ENCODE data around the gene CDKL5. TPM values are rescaled to one million over a fixed set of nuclear protein-coding genes. Genes with fewer than 3 reads are reported as not detected.
A peak's percentile ranks its signal among the peaks of the same experiment; 100 is the strongest.

The CDKL5 gene
- total RNA-seq, 1 experiment from 2014 or later, result 4.2 TPM

DNA sequence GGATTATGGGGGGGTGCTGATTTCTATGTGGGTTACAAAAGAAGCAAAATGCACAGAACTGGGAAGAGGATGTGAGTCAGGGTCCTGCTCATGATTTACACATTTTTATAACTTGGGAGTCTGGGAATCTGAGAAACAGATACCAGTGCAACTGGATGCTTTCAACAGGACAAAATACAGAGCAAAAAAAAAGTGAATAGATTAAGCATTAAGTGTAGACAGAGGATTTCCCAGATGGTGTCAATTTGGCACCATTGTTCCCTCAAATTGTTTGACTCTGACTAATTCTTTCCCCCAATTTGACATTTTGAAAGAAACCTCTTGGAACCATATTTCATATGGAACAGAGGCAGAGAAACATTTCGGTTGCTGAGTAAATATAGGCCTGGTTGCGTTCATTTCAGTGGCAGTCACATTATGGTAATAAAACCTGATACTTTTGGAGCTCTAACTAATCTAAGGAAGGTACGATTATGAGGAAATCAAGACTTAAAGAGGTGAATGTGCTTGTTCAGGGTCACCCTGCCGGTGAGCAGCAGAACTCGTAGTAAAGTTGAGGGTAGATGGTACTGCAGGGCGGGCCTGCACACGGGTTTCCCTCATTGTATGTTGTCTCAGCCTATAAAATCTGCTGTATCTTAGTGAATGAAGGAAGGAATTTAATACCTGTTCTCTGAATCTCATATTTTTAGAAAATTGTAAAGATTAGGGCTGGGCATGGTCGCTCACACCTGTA lies 18.7 kb upstream of the CDKL5 start:
- H3K4me3 ChIP-seq, result no peak overlapping the region
- H3K27me3 ChIP-seq (ENCODE audit: insufficient read depth, low read depth), result no peaks in the 10 kb centered on the region
- intact Hi-C loops (cut with micrococcal nuclease; ENCODE audit: unreplicated experiment), result no loop called here
- H3K79me2 ChIP-seq (ENCODE audit: low read depth), result no peaks in the 10 kb centered on the region
- POLR2A ChIA-PET (ENCODE audit: unreplicated experiment), result no interaction called here
- no peaks in the 10 kb centered on the region for H4K20me1 ChIP-seq (ENCODE audit: insufficient read depth)
- no peaks in the 10 kb centered on the region for H3K4me1 ChIP-seq (replicated peaks; ENCODE audit: insufficient read depth)
- DNase-seq, result no peak
- no peaks in the 10 kb centered on the region for H3K9me3 ChIP-seq (ENCODE audit: insufficient read depth, low read depth)
- H3K9me2 ChIP-seq (ENCODE audit: insufficient read depth), result no peaks in the 10 kb centered on the region
- H2AFZ ChIP-seq, result no peak overlapping the region
- no peaks in the 10 kb centered on the region for H3K36me3 ChIP-seq (ENCODE audit: low read depth)
- TF ChIP-seq, protein P1, sequence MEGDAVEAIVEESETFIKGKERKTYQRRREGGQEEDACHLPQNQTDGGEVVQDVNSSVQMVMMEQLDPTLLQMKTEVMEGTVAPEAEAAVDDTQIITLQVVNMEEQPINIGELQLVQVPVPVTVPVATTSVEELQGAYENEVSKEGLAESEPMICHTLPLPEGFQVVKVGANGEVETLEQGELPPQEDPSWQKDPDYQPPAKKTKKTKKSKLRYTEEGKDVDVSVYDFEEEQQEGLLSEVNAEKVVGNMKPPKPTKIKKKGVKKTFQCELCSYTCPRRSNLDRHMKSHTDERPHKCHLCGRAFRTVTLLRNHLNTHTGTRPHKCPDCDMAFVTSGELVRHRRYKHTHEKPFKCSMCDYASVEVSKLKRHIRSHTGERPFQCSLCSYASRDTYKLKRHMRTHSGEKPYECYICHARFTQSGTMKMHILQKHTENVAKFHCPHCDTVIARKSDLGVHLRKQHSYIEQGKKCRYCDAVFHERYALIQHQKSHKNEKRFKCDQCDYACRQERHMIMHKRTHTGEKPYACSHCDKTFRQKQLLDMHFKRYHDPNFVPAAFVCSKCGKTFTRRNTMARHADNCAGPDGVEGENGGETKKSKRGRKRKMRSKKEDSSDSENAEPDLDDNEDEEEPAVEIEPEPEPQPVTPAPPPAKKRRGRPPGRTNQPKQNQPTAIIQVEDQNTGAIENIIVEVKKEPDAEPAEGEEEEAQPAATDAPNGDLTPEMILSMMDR (conservative IDR thresholded peaks at IDR 0.05), result no peak
- TF ChIP-seq EZH2 (IDR thresholded peaks at IDR 0.05; ENCODE audit: low read depth), result no peak
- no peak overlapping the region for H3K27ac ChIP-seq
- BruUV-seq (replicated peaks), result no TSS peak
- H3F3A ChIP-seq (ENCODE audit: insufficient read depth, low read depth), result no peaks in the 10 kb centered on the region
- H3K4me2 ChIP-seq, result no peak overlapping the region
- CTCF ChIA-PET, result no interaction called here

DNA sequence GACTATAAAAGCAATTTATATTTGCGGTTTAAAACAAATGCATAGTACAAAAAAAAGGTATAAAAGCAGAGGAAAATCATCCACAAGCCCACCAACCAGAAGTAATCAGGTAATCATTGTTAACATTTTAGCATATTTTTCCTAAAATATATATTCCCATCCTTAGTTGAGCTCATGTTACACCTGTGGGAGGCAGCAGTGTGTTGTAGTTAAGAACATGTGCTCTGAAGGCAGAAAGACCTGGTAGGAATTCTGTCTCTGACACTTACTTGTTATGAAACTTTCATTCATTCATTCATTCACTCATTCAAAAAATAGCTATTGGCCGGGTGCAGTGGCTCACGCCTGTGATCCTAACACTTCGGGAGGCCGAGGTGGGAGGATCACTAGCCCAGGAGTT lies 15.4 kb upstream of the CDKL5 start:
- Histone ChIP-seq H3K9me2 (ENCODE audit: insufficient read depth) (no peaks in the 10 kb centered on the region), H2AFZ (no peak overlapping the region), H3K4me3 (no peak overlapping the region), H3K9me3 (ENCODE audit: insufficient read depth, low read depth) (no peaks in the 10 kb centered on the region), H3F3A (ENCODE audit: insufficient read depth, low read depth) (no peaks in the 10 kb centered on the region), H3K27me3 (ENCODE audit: insufficient read depth, low read depth) (no peaks in the 10 kb centered on the region), H4K20me1 (ENCODE audit: insufficient read depth) (no peaks in the 10 kb centered on the region), H3K4me2 (no peak overlapping the region), H3K27ac (no peak overlapping the region), H3K79me2 (ENCODE audit: low read depth) (no peaks in the 10 kb centered on the region), H3K36me3 (ENCODE audit: low read depth) (no peaks in the 10 kb centered on the region), H3K4me1 (replicated peaks; ENCODE audit: insufficient read depth) (no peaks in the 10 kb centered on the region)
- ChIA-PET CTCF (interaction anchor here (0.5 to 1.0 kb wide), 3 partner anchors 32 to 925 kb away, joined by 3 to 4 read pairs (median 3); no protein-coding TSS in a partner anchor), POLR2A (ENCODE audit: unreplicated experiment) (no interaction called here)
- intact Hi-C loops (cut with micrococcal nuclease; ENCODE audit: unreplicated experiment), result loop anchor here (5.0 kb wide), 1 partner anchor 487 kb away; no protein-coding TSS in a partner anchor
- DNase-seq, result no peak
- no TSS peak for BruUV-seq (replicated peaks)
- TF ChIP-seq, protein P1 (conservative IDR thresholded peaks at IDR 0.05), result peak; percentile 56
- no peak for TF ChIP-seq EZH2 (IDR thresholded peaks at IDR 0.05; ENCODE audit: low read depth)

DNA sequence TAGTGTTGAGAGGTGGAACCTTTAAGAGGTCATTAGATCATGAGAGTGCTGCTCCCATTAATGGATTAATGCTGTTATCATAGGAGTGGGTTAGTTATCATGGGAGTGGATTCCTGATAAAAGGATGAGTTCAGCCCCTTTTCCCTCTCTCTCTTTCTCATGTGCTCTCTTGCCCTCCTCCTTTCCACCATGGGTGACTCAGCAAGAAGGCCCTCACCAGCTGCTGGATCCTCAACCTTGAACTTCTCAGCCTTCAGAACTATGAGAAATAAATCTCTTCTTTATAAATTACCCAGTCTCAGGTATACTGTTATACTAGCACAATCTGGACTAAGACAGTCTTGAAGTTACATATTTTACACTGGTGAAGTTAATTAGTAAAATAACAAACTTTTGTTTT lies 10.0 kb upstream of the CDKL5 start:
- ChIA-PET CTCF (interaction anchor here (0.7 kb wide), 1 partner anchor 15 kb away, joined by 3 read pairs; no protein-coding TSS in a partner anchor), POLR2A (ENCODE audit: unreplicated experiment) (no interaction called here)
- Histone ChIP-seq H3K4me3 (no peak overlapping the region), H3K4me2 (no peak overlapping the region), H3F3A (ENCODE audit: insufficient read depth, low read depth) (no peaks in the 10 kb centered on the region), H3K9me2 (ENCODE audit: insufficient read depth) (no peaks in the 10 kb centered on the region), H4K20me1 (ENCODE audit: insufficient read depth) (no peaks in the 10 kb centered on the region), H3K4me1 (replicated peaks; ENCODE audit: insufficient read depth) (no peaks in the 10 kb centered on the region), H3K9me3 (ENCODE audit: insufficient read depth, low read depth) (no peaks in the 10 kb centered on the region), H3K27me3 (ENCODE audit: insufficient read depth, low read depth) (no peaks in the 10 kb centered on the region), H3K27ac (no peak overlapping the region), H3K36me3 (ENCODE audit: low read depth) (no peaks in the 10 kb centered on the region), H2AFZ (no peak overlapping the region), H3K79me2 (ENCODE audit: low read depth) (no peaks in the 10 kb centered on the region)
- no peak for TF ChIP-seq EZH2 (IDR thresholded peaks at IDR 0.05; ENCODE audit: low read depth)
- TF ChIP-seq, protein P1 (conservative IDR thresholded peaks at IDR 0.05), result no peak
- no peak for DNase-seq
- no TSS peak for BruUV-seq (replicated peaks)
- intact Hi-C loops (cut with micrococcal nuclease; ENCODE audit: unreplicated experiment), result no loop called here

Data from PC-9 (cell line).